AG10803 (cell line): ENCODE results near the gene PCSK2.

Source experiments
- DNase-seq: peaks from one replicate; pipeline ENCODE4 v3.0.0; 2010; ENCODE audit warnings: low read depth
- H3K4me3 ChIP-seq: 2 replicates; pipeline ENCODE4 v1.5.1; 2011; ENCODE audit warnings: mild to moderate bottlenecking, low read length, control low read depth
- TF ChIP-seq, protein P1 (sequence below): conservative IDR thresholded peaks from 2 replicates; pipeline ENCODE4 v1.5.1; 2011; ENCODE audit warnings: mild to moderate bottlenecking, low read length, control low read depth, inconsistent platforms

The PCSK2 gene

GRCh38 chr20:17327185-17328148 lies 100.6 kb downstream of the PCSK2 start:
- no peak overlapping the region for H3K4me3 ChIP-seq
- TF ChIP-seq, protein P1, sequence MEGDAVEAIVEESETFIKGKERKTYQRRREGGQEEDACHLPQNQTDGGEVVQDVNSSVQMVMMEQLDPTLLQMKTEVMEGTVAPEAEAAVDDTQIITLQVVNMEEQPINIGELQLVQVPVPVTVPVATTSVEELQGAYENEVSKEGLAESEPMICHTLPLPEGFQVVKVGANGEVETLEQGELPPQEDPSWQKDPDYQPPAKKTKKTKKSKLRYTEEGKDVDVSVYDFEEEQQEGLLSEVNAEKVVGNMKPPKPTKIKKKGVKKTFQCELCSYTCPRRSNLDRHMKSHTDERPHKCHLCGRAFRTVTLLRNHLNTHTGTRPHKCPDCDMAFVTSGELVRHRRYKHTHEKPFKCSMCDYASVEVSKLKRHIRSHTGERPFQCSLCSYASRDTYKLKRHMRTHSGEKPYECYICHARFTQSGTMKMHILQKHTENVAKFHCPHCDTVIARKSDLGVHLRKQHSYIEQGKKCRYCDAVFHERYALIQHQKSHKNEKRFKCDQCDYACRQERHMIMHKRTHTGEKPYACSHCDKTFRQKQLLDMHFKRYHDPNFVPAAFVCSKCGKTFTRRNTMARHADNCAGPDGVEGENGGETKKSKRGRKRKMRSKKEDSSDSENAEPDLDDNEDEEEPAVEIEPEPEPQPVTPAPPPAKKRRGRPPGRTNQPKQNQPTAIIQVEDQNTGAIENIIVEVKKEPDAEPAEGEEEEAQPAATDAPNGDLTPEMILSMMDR, result no peak
- no peak for DNase-seq

- TF ChIP-seq, protein P1, result no peak
- peak; percentile 54 for DNase-seq
- H3K4me3 ChIP-seq, result no peak overlapping the region
Observed at GRCh38 chr20:17334932-17335331, 108.1 kb downstream of the PCSK2 start.

DNA sequence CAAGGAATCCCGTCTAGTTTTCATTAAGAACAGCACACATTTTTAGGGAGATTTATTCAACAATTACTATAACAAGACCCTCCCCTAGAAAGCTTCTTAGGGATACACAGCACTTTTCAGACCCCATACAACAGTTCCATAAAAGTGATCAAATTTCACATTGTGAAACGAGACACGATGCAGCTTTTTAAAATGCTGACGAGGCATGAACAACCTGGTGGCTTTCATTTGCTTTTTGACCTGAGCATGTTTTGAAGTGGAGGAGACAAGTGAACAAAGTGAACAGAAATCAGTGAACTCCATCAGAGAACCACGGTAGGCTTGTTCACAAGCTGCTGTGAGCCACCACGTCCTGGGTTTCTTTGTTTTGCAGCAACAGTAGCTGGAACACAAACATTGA lies 112.2 kb downstream of the PCSK2 start:
- DNase-seq, result no peak
- TF ChIP-seq, protein P1, result no peak
- H3K4me3 ChIP-seq, result no peak overlapping the region

GRCh38 chr20:17343091-17343490 lies 116.3 kb downstream of the PCSK2 start:
- TF ChIP-seq, protein P1, result no peak
- peak; percentile 55 for DNase-seq
- H3K4me3 ChIP-seq, result no peak overlapping the region; the same call in 1 of the 2 replicates

- H3K4me3 ChIP-seq, result 0 out of 2 replicates have a peak overlapping the region, but pooled peaks have one; percentile 6
- DNase-seq, result peak; percentile 93
- TF ChIP-seq, protein P1, result no peak
Observed at GRCh38 chr20:17343656-17344452, 117.0 kb downstream of the PCSK2 start.

- H3K4me3 ChIP-seq, result no peak overlapping the region
- TF ChIP-seq, protein P1, result no peak
- DNase-seq, result peak; percentile 9
Observed at GRCh38 chr20:17344790-17345189, 118.0 kb downstream of the PCSK2 start.
